ENCODE results near the gene SMCHD1.
A peak's percentile ranks its signal among the peaks of the same experiment; 100 is the strongest.
"Not testable (repeated sequence)": the region's sequence is repeated elsewhere in the genome, so short reads cannot be mapped to it uniquely, and the experiment has no call there.

Gene SMCHD1

GRCh38 chr18:2823966-2824365 is 168.4 kb downstream of the SMCHD1 start:
- no peak for DNase-seq

- DNase-seq = no peak
Observed at GRCh38 chr18:2824865-2825264, 169.3 kb downstream of the SMCHD1 start.

GRCh38 chr18:2825613-2826175 is 170.2 kb downstream of the SMCHD1 start:
- DNase-seq = no peak

- DNase-seq = no peak
Observed at GRCh38 chr18:2826581-2826980, 171.1 kb downstream of the SMCHD1 start.

GRCh38 chr18:2827061-2827460 is 171.5 kb downstream of the SMCHD1 start:
- no peak for DNase-seq

GRCh38 chr18:2836118-2836517 is 180.6 kb downstream of the SMCHD1 start:
- DNase-seq = not testable (repeated sequence)

DNA sequence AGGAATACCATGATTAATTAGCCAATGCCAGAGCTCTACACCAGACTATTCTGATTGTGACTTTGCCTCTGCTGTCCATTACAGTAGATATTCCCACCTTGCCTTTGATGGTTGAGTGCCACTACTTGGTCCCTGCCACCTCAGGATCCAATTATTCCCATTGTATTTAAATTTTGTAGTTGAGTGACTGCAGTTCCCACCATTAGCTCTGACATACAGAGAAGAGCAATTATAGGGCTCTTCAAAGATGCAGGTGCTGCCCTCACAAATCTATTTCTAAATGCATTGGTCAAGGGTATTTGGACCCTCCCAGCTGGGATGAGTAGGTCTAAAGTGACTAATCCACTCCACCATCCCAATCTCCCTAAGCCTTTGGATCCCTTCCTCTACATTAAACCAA is 181.8 kb downstream of the SMCHD1 start:
- DNase-seq = not testable (repeated sequence)

- DNase-seq = no peak
Observed at GRCh38 chr18:2839202-2839601, 183.7 kb downstream of the SMCHD1 start.

GRCh38 chr18:2840521-2840920 is 185.0 kb downstream of the SMCHD1 start:
- no peak for DNase-seq

DNA sequence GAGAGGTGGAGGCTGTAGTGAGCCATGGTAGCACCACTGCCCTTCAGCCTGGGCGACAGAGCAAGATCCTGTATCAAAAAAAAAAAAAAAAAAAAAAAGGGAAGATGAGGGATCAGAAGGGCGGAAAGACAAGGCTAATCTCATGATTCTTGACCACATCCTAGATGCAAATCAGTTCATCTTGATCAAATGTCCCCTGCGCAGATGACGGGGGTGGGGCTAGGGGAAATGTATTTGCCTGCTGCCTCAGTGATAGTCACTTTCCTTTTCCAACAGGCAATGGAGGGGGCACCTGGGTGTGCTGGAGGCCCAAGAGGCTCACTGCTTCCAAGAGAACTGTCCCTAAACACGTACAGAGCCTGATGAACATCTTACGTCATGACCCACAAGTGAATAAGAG is 187.6 kb downstream of the SMCHD1 start:
- no peak for DNase-seq

DNA sequence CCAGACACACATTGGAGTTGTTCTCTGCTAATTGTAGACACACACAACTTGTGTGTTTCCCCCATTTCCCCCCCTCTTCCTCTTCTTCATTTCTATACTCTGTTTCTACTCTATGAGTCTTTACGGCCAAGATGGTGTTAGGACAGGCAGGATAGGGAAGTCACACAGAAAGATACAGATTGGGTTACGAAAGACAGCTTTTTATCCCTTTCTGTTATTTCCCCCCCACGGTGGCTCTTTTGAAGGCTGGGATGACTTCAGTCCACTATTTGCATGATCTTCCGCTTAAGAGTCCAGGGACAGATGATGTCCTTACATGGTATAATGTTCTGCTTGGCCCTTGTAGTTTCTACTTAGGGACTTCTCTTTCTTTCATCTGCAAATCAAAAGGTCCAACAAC is 189.6 kb downstream of the SMCHD1 start:
- no peak for DNase-seq

- peak; percentile 11 for DNase-seq
Observed at GRCh38 chr18:2846636-2847316, 191.2 kb downstream of the SMCHD1 start, which contains the start of gene EMILIN2. TSS of gene EMILIN2 (plus strand) at chr18:2847006. CDS start at chr18:2847189, 183 bp downstream.

DNA sequence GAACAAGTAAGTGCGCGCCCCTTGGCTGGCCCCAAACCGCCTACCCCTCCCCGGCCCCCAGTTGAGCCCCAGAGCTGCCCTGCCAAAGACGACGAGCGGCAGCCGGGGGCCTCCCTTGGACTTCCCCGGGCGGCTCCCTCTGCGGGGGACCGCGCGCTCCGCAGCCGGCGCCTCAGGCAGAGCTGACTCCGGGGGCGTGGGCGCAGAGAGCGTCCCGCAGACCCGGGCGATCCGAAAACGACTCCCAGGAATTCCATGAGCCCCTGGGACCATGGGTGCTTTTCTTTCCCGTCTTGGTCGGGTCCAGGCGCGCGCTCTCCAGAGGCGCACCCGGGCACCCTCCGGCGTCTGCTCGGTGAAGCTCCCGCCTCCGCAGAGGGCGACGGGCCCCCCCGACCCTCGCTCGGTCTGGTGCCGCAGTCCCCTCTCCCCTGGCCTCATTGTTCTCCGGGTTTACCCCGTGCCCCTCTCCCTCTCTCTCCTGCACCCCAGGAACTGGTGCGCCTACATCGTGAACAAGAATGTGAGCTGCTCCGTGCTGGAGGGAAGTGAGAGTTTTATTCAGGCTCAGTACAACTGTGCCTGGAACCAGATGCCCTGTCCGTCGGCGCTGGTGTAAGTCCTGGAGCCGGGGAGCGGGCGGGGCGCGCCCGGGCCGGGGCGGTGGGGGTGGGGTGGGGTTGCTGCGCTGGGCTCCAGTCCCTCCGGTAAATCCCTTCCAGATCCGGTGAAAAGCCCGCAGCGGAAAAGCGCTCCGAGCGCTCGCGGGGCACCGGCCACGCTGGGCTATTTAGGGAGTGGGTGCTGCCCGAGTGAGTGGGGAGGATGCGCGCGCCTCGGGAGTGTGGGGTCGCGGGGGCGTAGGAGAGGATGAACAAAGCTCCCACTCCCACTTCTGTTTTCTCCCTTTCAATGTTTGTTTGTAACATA is 192.1 kb downstream of the SMCHD1 start:
- peak; percentile 5 for DNase-seq

DNA sequence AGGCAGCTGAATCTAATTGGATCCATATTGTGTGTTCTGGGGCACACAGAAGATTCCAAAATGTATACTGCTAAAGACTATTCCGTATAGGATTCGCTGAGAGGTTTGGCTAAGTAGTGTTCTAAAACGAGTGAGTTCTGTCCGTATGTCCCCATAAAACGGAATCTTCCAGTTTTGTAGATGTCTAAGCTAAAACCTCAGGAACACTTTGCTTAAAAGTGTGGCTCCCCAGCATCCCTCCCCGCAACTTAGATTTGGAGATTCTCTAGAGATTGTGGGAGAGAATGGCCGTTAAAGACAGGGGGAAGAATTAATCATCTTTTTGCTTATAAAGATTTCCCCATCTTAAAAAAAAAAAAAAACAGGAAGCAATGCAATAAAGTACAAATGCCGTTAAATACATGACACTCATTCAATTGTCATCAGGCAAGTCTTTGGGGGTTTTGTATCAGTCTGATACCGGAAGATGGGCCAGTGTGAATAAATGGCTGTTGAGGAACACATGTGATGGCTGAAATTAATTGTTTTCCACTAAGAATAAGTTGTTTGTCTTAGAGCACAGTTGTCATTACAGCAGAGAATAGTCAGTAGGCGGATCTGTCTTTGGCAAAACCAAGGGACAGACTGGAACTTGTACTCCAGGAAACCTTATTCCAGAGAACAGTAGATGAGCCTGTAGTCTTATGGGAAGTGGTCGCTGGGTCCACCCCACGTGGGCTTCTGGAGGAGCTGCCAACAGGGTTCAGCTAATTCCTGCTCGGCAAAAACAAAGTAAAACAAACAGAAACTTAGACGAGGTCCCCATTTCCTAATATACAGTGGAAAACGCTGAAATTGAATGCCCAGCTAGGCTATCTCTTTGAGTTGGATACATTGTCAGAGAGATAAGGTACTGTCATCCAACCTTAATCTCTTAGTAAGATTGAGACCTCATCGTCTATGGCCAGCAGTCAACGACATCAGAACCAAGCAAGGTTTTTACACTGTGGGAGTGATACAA is 193.0 kb downstream of the SMCHD1 start:
- DNase-seq = no peak

DNA sequence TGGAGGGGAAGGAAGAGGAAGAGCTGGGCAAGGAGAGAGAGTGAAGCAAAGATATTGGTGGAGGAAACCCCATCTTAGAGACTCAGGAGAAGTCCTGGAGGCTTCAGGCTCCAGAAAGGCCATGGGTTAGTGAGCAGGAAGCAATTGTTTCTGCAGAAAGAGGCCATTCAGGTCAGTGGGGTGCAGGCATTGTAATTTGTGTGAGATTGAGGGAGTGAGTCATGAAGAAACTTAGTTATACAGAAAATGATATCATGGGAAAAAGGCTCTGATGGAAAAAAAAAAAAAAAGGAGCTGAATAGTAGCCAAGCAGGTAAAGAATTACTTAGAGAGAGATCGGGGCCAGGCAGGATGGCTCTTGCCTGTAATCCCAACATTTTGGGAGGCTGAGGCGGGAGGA is 195.3 kb downstream of the SMCHD1 start:
- no peak for DNase-seq

DNA sequence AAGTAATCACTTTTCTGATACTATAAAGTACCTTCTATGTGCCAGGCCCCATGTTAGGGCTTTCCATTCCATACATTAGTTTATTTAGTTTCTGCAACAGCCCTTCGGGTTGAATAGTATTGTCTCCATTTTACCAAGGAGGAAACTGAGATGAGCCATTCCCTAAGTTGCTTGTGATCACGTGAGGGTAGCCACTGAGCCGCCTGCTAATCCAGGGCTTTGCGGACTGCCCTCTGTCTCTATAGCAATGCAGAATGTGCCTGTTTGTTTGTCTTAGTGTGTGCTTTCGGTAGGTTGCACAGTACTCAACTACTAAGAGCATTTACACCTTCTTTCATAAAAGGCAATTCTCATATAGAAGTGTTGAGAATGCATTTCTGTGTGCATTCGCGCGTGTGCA is 196.2 kb downstream of the SMCHD1 start:
- DNase-seq = no peak

- not testable (repeated sequence) for DNase-seq
Observed at GRCh38 chr18:2852460-2852859, 196.9 kb downstream of the SMCHD1 start.

DNA sequence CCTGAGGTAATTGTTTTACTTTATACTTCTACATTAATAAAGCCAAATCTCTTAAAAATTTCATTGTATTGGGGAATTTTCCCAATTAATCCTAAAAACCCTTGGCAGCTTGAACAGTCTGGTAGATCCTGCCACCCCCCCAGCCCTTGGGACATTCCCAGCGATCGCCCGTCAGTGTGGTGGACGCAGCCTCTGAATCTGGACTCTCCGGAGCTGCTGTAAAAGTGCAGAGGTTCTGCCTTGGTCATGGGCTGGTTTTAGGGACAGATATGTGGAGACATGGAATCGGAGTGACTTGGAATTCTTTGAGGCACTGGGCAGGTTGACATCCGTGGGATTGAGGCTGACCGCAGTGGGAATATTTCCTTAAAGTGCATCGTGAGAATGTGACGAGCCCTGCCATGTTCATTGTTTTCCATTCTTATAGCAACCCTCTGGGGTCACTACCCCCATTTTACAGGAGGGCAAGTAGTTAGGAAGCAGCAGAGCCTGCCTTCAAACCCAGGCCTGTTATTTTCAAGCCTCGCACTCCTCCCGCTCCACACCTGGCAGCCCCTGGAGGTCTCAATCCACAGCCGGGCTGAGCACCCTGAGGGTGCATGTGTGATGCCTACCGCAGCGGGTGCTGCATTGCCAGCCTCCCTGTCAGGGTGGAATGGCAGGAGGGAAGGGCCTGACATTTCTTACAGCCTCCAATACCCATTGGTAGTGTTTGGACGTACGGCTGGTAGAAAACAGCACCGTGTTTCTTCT is 197.8 kb downstream of the SMCHD1 start:
- DNase-seq = no peak

DNA sequence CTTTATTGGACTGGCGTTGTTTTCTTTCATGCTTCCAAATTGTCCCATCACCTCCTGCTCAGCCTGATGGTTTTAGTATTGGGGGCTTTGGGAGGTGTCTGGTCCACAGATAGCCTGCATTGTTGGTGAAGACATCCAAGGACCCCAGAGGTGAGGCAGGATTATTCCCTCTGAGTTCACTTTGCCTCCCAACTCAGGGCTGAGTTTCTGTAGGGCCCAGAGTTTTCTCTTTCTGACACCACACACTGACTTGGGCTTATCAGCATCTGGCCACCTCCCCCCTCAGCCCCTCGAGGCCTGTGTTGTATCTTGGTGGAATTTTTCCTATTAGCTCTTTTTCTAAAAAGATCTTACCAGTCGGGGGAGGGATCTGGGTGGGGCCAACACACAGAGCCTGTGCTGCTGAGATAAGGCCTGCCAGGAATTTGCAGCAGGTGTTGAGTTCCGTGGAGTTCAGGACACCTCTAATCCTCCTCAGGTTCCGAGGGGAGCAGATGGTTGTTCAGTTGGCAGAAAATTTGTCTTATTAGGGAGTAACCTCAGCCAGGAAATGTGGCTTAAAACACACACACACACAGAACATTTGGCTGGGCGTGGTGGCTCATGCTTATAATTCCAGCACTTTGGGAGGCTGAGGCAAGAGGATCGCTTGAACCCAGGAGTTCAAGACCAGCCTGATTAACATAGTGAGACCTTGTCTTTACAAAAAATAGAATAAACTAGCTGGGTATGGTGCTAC is 198.6 kb downstream of the SMCHD1 start:
- no peak for DNase-seq
